Natural killer cell (primary cell): ENCODE measurements around the gene IMPDH2. TPM values are rescaled to one million over a fixed set of nuclear protein-coding genes. Genes with fewer than 3 reads are reported as not detected.

Source experiments
- ATAC-seq, 3 donors: fragments of 150-1000 bp in 2 of 3; fragments of 200-7000 bp in 1 of 3; cut with Tn5 transposase; 1 replicate in 1 of 3; 2 replicates in 2 of 3; pipeline ENCODE4 v1.10.0; 2021; ENCODE audit warnings: mild to moderate bottlenecking in 2 of 3, moderate library complexity in 2 of 3
- DNase-seq, 2 donors: peaks; one replicate each; pipeline versions ENCODE4 v3.0.0 to v3.0.0-alpha.2; 2013 to 2021; ENCODE audit warnings: mixed read lengths in 1 of 2
- H3K27ac ChIP-seq: one replicate; pipeline ENCODE4 v1.5.1; 2013; ENCODE audit warnings: mild to moderate bottlenecking, low read length
- H3K27me3 ChIP-seq: one replicate; pipeline ENCODE4 v1.6.1; 2013; ENCODE audit warnings: low read length; ENCODE audit not compliant: control insufficient read depth, insufficient read depth
- H3K36me3 ChIP-seq: one replicate; pipeline ENCODE4 v1.6.1; 2013; ENCODE audit warnings: low read length; ENCODE audit not compliant: control insufficient read depth, insufficient read depth
- H3K4me1 ChIP-seq: one replicate; pipeline ENCODE4 v1.6.1; 2013; ENCODE audit warnings: low read length; ENCODE audit not compliant: control insufficient read depth, insufficient read depth
- H3K4me3 ChIP-seq: one replicate; pipeline ENCODE4 v1.5.1; 2013; ENCODE audit warnings: low read length
- H3K9me3 ChIP-seq: one replicate; pipeline ENCODE4 v1.6.1; 2013; ENCODE audit warnings: low read length; ENCODE audit not compliant: control insufficient read depth, insufficient read depth
- H3K27ac Mint-ChIP-seq, 2 donors: one replicate each; pipeline ENCODE4 v1.8.0; 2022; ENCODE audit warnings: mild to moderate bottlenecking in 2 of 2, mixed read lengths in 2 of 2, moderate library complexity in 1 of 2
- H3K27me3 Mint-ChIP-seq, 2 donors: one replicate each; pipeline ENCODE4 v1.8.0; 2022; ENCODE audit warnings: low read depth in 2 of 2, mixed read lengths in 2 of 2
- H3K36me3 Mint-ChIP-seq: one replicate; pipeline ENCODE4 v1.8.0; 2022; ENCODE audit warnings: mixed read lengths
- H3K4me1 Mint-ChIP-seq, 2 donors: one replicate each; pipeline ENCODE4 v1.8.0; 2022; ENCODE audit warnings: mixed read lengths in 2 of 2
- H3K4me3 Mint-ChIP-seq: one replicate; pipeline ENCODE4 v1.8.0; 2022; ENCODE audit warnings: mild to moderate bottlenecking, moderate library complexity, mixed read lengths
- H3K9me3 Mint-ChIP-seq, 2 donors: one replicate each; pipeline ENCODE4 v1.8.0; 2022; ENCODE audit warnings: mixed read lengths in 2 of 2
- WGBS: methylation state at CpG from one replicate; pipeline ENCODE4 v1.1.7; 2013; ENCODE audit warnings: missing lambda C conversion rate; ENCODE audit not compliant: insufficient coverage; 5-methylcytosine and 5-hydroxymethylcytosine counted together
- intact Hi-C: fragments of 100-400 bp; cut with micrococcal nuclease; formaldehyde crosslinking; loops from one replicate; pipeline ENCODE4 v1.14.2; 2022
- total RNA-seq, 4 donors: library from RNA; stranded (reverse); fragments of 120-200 nt in 1 of 4; gene quantifications; one replicate each; pipeline versions ENCODE4 v1.2.3 to v1.2.4, GENCODE V29; 2013 to 2022
- TF ChIP-seq, protein P1 (sequence below): fragments of 200-600 bp; IDR thresholded peaks from one replicate; pipeline ENCODE4 v1.8.0; 2022; ENCODE audit warnings: antibody characterized with exemption

IMPDH2 gene
- total RNA-seq, 3 donors from 2014 or later (not counting 1 experiment from before 2014, with no cell fraction given) = 45.6 to 85.7 (median 50.0) TPM

DNA sequence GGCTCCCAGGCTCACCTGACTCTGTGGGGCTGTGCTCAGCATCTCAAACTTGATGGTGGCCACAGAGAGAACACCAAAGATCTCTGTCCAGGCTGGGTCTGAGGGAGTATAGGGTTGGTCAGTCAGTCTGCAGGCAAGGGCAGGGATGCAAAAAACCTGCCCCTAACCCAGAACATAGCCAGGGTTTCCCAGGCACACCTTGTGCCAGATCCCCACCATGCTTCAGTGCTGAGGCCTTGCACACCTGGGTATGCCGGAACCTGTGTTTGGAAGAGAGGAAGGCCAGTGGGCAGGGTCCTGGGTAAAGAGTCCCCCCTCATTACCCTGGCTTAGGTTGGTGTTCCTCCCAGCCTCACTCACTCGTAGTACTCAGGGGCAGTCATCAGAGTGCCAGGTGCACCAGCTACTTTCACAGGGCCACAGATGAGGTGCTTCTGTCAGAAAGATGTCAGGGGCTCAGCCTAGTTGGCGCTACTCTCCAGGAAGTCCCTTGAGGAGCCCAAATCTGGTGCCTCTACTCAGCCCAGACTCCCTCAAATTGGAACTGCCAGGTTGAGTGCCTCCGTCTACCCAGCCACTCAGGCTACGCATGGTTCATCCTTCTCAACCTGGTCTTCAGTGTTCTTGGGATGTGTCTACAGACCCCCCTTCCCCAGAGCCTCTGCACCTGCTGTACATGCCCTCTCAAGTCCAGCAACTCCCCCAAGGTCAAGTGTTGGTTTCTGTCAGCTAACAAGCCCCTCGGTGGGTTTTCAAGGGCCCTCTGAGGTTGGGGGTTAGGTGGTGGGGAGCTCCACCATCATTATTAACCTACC lies 12.6 kb downstream of the IMPDH2 start:
- ATAC-seq = no peak
- no peak for DNase-seq
- WGBS = 96% methylated on average over 5 of the region's 6 CpGs
- H3K9me3 Mint-ChIP-seq = no peaks in the 10 kb centered on the region
- Histone ChIP-seq H3K9me3 (no peaks in the 10 kb centered on the region), H3K36me3 (peaks cover 40% of the 10 kb centered on the region), H3K27me3 (no peaks in the 10 kb centered on the region), H3K4me1 (peaks cover 36% of the 10 kb centered on the region), H3K27ac (no peak overlapping the region), H3K4me3 (no peak overlapping the region)
- intact Hi-C loops = no loop called here
- TF ChIP-seq, protein P1, sequence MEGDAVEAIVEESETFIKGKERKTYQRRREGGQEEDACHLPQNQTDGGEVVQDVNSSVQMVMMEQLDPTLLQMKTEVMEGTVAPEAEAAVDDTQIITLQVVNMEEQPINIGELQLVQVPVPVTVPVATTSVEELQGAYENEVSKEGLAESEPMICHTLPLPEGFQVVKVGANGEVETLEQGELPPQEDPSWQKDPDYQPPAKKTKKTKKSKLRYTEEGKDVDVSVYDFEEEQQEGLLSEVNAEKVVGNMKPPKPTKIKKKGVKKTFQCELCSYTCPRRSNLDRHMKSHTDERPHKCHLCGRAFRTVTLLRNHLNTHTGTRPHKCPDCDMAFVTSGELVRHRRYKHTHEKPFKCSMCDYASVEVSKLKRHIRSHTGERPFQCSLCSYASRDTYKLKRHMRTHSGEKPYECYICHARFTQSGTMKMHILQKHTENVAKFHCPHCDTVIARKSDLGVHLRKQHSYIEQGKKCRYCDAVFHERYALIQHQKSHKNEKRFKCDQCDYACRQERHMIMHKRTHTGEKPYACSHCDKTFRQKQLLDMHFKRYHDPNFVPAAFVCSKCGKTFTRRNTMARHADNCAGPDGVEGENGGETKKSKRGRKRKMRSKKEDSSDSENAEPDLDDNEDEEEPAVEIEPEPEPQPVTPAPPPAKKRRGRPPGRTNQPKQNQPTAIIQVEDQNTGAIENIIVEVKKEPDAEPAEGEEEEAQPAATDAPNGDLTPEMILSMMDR = no peak
- no peaks in the 10 kb centered on the region for H3K27me3 Mint-ChIP-seq
- no peak overlapping the region for H3K27ac Mint-ChIP-seq
- no peaks in the 10 kb centered on the region for H3K36me3 Mint-ChIP-seq
- peaks cover 5 to 16% of the 10 kb centered on the region in 2 donors for H3K4me1 Mint-ChIP-seq
- H3K4me3 Mint-ChIP-seq = no peak overlapping the region

DNA sequence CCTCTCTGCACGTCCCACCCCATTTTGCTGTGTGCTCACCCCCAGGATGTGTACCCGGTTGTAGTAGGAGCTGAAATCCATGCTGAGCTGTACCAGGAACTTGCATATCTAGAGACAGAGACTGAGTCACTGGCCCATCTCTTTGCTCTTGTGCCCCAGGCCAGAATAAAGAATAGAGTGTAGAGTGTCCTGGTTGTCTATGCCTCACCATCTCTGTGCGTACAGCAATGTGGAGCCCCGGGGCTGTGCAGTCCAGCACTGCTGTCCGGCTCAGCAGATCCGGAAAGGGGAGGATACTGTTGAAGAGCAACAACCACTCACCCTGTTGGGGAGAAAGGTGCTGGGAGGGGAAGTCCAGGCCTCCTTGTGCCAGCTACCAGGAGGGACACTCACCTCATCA lies 13.4 kb downstream of the IMPDH2 start:
- intact Hi-C loops = no loop called here
- TF ChIP-seq, protein P1 = no peak
- Histone ChIP-seq H3K27ac (no peak overlapping the region), H3K27me3 (no peaks in the 10 kb centered on the region), H3K4me1 (peaks cover 35% of the 10 kb centered on the region), H3K36me3 (peaks cover 43% of the 10 kb centered on the region), H3K9me3 (no peaks in the 10 kb centered on the region), H3K4me3 (no peak overlapping the region)
- H3K27me3 Mint-ChIP-seq = no peaks in the 10 kb centered on the region
- no peak for DNase-seq
- H3K9me3 Mint-ChIP-seq = no peaks in the 10 kb centered on the region
- peak overlapping the region; percentile 35 for H3K4me3 Mint-ChIP-seq
- ATAC-seq = no peak
- H3K36me3 Mint-ChIP-seq = no peaks in the 10 kb centered on the region
- peaks cover 0 to 11% of the 10 kb centered on the region in 2 donors for H3K4me1 Mint-ChIP-seq
- WGBS = 91% methylated on average over 6 of the region's 6 CpGs
- H3K27ac Mint-ChIP-seq = peak overlapping the region in 1 of 2 donors; percentile 31

DNA sequence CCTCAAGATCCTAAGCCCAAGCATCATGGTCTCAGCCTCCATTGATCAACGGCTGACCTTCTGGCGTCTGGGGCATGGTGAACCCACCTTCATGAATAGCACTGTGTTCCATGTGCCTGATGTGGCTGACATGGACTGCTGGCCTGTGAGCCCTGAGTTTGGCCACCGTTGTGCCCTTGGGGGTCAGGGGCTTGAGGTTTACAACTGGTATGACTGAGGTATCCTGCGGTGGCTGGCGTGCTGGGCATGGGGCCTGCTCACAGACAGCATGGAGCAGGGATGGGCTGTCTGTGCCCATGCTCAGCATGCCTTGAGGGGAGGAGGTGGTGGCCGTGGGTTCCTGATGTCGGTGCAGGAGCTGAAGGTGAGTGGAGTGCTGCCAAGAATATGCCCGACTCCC lies 14.1 kb downstream of the IMPDH2 start:
- H3K27ac ChIP-seq = no peak overlapping the region
- H3K27me3 Mint-ChIP-seq = no peaks in the 10 kb centered on the region
- H3K9me3 ChIP-seq = no peaks in the 10 kb centered on the region
- H3K27ac Mint-ChIP-seq = peak overlapping the region in 1 of 2 donors; percentile 38
- 95% methylated on average over 8 of the region's 8 CpGs for WGBS
- H3K36me3 ChIP-seq = peaks cover 43% of the 10 kb centered on the region
- H3K4me1 ChIP-seq = peaks cover 28% of the 10 kb centered on the region
- no peak overlapping the region for H3K4me3 ChIP-seq
- TF ChIP-seq, protein P1 = no peak
- H3K4me3 Mint-ChIP-seq = no peak overlapping the region
- intact Hi-C loops = no loop called here
- ATAC-seq (no peak), DNase-seq (no peak)
- H3K9me3 Mint-ChIP-seq = no peaks in the 10 kb centered on the region
- H3K36me3 Mint-ChIP-seq = no peaks in the 10 kb centered on the region
- peaks cover 0 to 5% of the 10 kb centered on the region in 2 donors for H3K4me1 Mint-ChIP-seq
- no peaks in the 10 kb centered on the region for H3K27me3 ChIP-seq
